Loucy (cell line): ENCODE measurements around the gene HPD.

ENCODE experiments used
- H2AFZ ChIP-seq: fragments of 200-600 bp; sonication (generic); 2 replicates; pipeline ENCODE4 v1.6.0; 2016; ENCODE audit warnings: antibody characterized with exemption, mild to moderate bottlenecking, low read length, moderate library complexity
- H3F3A ChIP-seq: fragments of 200-600 bp; 2 replicates; pipeline ENCODE4 v1.6.0; 2016; ENCODE audit warnings: antibody characterized with exemption, low read depth, mild to moderate bottlenecking
- H3K27me3 ChIP-seq: fragments of 200-600 bp; sonication (generic); 2 replicates; pipeline ENCODE4 v1.6.1; 2014; ENCODE audit warnings: low read length, mild to moderate bottlenecking; ENCODE audit not compliant: insufficient read depth, poor library complexity, severe bottlenecking
- H3K36me3 ChIP-seq: fragments of 200-600 bp; sonication (generic); 2 replicates; pipeline ENCODE4 v1.6.1; 2016; ENCODE audit warnings: low read length; ENCODE audit not compliant: insufficient read depth
- H3K4me1 ChIP-seq: fragments of 200-600 bp; sonication (generic); 2 replicates; pipeline ENCODE4 v1.5.1; 2014; ENCODE audit warnings: low read length, mild to moderate bottlenecking; ENCODE audit not compliant: insufficient read depth, poor library complexity, severe bottlenecking
- H3K4me2 ChIP-seq: fragments of 200-600 bp; sonication (generic); 2 replicates; pipeline ENCODE4 v1.6.0; 2014; ENCODE audit warnings: antibody characterized with exemption, low read length, low read depth, mild to moderate bottlenecking; ENCODE audit not compliant: poor library complexity, severe bottlenecking
- H3K4me3 ChIP-seq: fragments of 200-600 bp; sonication (generic); 2 replicates; pipeline ENCODE4 v1.5.1; 2014; ENCODE audit warnings: low read length, mild to moderate bottlenecking, mixed read lengths; ENCODE audit not compliant: poor library complexity, severe bottlenecking
- H3K79me2 ChIP-seq: fragments of 200-600 bp; sonication (generic); 2 replicates; pipeline ENCODE4 v1.6.1; 2014; ENCODE audit warnings: low read length; ENCODE audit not compliant: insufficient read depth
- H3K9ac ChIP-seq: fragments of 200-600 bp; sonication (generic); 2 replicates; pipeline ENCODE4 v1.6.0; 2014; ENCODE audit warnings: mild to moderate bottlenecking, low read depth, low read length, moderate library complexity; ENCODE audit not compliant: poor library complexity, severe bottlenecking
- H3K9me2 ChIP-seq: fragments of 200-600 bp; sonication (generic); replicated peaks from 2 replicates; pipeline ENCODE4 v1.6.1; 2016; ENCODE audit warnings: low read depth, low read length, mixed read lengths
- H3K9me3 ChIP-seq: fragments of 200-600 bp; sonication (generic); 2 replicates; pipeline ENCODE4 v1.6.1; 2014; ENCODE audit warnings: mild to moderate bottlenecking, antibody characterized with exemption, low read length, low read depth; ENCODE audit not compliant: insufficient read depth
- H4K20me1 ChIP-seq: fragments of 200-600 bp; sonication (generic); 2 replicates; pipeline ENCODE4 v1.6.0; 2014; ENCODE audit warnings: antibody characterized with exemption, low read length, mild to moderate bottlenecking; ENCODE audit not compliant: insufficient read depth, poor library complexity, severe bottlenecking
- CTCF ChIP-seq: fragments of 200-600 bp; sonication (generic); conservative IDR thresholded peaks from 2 replicates; pipeline ENCODE4 v1.5.1; 2014; ENCODE audit warnings: mild to moderate bottlenecking, antibody characterized with exemption, low read length
- EZH2phosphoT487 ChIP-seq: fragments of 200-600 bp; IDR thresholded peaks from 2 replicates; pipeline ENCODE4 v1.6.1; 2018; ENCODE audit warnings: antibody characterized with exemption, mild to moderate bottlenecking, moderate library complexity, borderline replicate concordance

The HPD gene

GRCh38 chr12:121858662-121859572, at the start of gene HPD:
TSS of gene HPD (minus strand) at chr12:121858859. CDS start at chr12:121858823, 36 bp downstream.
- H3K4me1 ChIP-seq = peaks cover 6% of the 10 kb centered on the region
- no peaks in the 10 kb centered on the region for H3K27me3 ChIP-seq
- TF ChIP-seq EZH2phosphoT487 (no peak), CTCF (no peak)
- H3K4me2 ChIP-seq = no peak within 1 kb of the TSS
- H3F3A ChIP-seq = no peaks in the 10 kb centered on the region
- no peak within 1 kb of the TSS for H3K4me3 ChIP-seq
- no peaks in the 10 kb centered on the region for H3K36me3 ChIP-seq
- H3K79me2 ChIP-seq = no peaks in the 10 kb centered on the region
- H2AFZ ChIP-seq = no peak within 1 kb of the TSS
- no peaks in the 10 kb centered on the region for H3K9me3 ChIP-seq
- no peaks in the 10 kb centered on the region for H3K9me2 ChIP-seq
- no peak within 1 kb of the TSS for H3K9ac ChIP-seq
- H4K20me1 ChIP-seq = no peaks in the 10 kb centered on the region

GRCh38 chr12:121905746-121906145, 47.1 kb upstream of the HPD start:
- Histone ChIP-seq H3K9me2 (no peaks in the 10 kb centered on the region), H3K4me2 (no peak overlapping the region), H3F3A (no peaks in the 10 kb centered on the region), H2AFZ (no peak overlapping the region), H3K4me1 (no peaks in the 10 kb centered on the region), H3K9ac (no peak overlapping the region), H3K9me3 (no peaks in the 10 kb centered on the region), H3K27me3 (no peaks in the 10 kb centered on the region), H4K20me1 (no peaks in the 10 kb centered on the region), H3K4me3 (no peak overlapping the region), H3K79me2 (no peaks in the 10 kb centered on the region), H3K36me3 (peaks cover 48% of the 10 kb centered on the region; the same call in 1 of the 2 replicates)
- no peak for TF ChIP-seq CTCF
- no peak for TF ChIP-seq EZH2phosphoT487

- no peak overlapping the region for H3K4me2 ChIP-seq
- no peaks in the 10 kb centered on the region for H3K9me3 ChIP-seq
- H3K9me2 ChIP-seq = no peaks in the 10 kb centered on the region
- H3K9ac ChIP-seq = no peak overlapping the region
- no peaks in the 10 kb centered on the region for H3F3A ChIP-seq
- peaks cover 55% of the 10 kb centered on the region; the same call in 1 of the 2 replicates for H3K36me3 ChIP-seq
- H4K20me1 ChIP-seq = no peaks in the 10 kb centered on the region
- no peaks in the 10 kb centered on the region for H3K27me3 ChIP-seq
- no peaks in the 10 kb centered on the region for H3K4me1 ChIP-seq
- H3K4me3 ChIP-seq = no peak overlapping the region
- H2AFZ ChIP-seq = no peak overlapping the region
- H3K79me2 ChIP-seq = no peaks in the 10 kb centered on the region
- TF ChIP-seq CTCF = no peak
- no peak for TF ChIP-seq EZH2phosphoT487
Observed at GRCh38 chr12:121903202-121903601, 44.5 kb upstream of the HPD start.
